Kidney epithelial cell (primary cell): ENCODE results near the gene JARID2. TPM values are rescaled to one million over a fixed set of nuclear protein-coding genes. Genes with fewer than 3 reads are reported as not detected.

ENCODE experiments used
- DNase-seq: peaks from one replicate; pipeline ENCODE4 v3.0.0-alpha.2; 2010; ENCODE audit warnings: low read depth
- H3K27me3 ChIP-seq: 2 replicates; pipeline ENCODE4 v1.6.0; 2011; ENCODE audit warnings: low read length; ENCODE audit not compliant: control insufficient read depth, insufficient read depth
- H3K36me3 ChIP-seq: 2 replicates; pipeline ENCODE4 v1.5.1; 2011; ENCODE audit warnings: low read length; ENCODE audit not compliant: control insufficient read depth, insufficient read depth
- H3K4me3 ChIP-seq: 2 replicates; pipeline ENCODE4 v1.5.1; 2011; ENCODE audit warnings: low read depth, mild to moderate bottlenecking, control low read depth, low read length
- CTCF ChIP-seq: IDR thresholded peaks from 2 replicates; pipeline ENCODE4 v1.5.1; 2011; ENCODE audit warnings: mild to moderate bottlenecking, moderate library complexity, low read length, control low read depth, inconsistent platforms; ENCODE audit not compliant: insufficient read depth, poor library complexity, severe bottlenecking
- total RNA-seq: library from RNA; depleted of rRNA; stranded (reverse); fragments of >200 nt; gene quantifications from 2 replicates; pipeline ENCODE4 v1.2.3, GENCODE V29; 2015

Gene JARID2
- total RNA-seq, 1 donor from 2014 or later, result 15.2 TPM

GRCh38 chr6:15516378-15516777 lies 270.5 kb downstream of the JARID2 start:
- Histone ChIP-seq H3K36me3 (peaks cover under 1% of the 10 kb centered on the region), H3K27me3 (no peaks in the 10 kb centered on the region), H3K4me3 (no peak overlapping the region)
- no peak for TF ChIP-seq CTCF
- DNase-seq, result no peak

GRCh38 chr6:15516923-15517560 lies 271.2 kb downstream of the JARID2 start:
- no peaks in the 10 kb centered on the region for H3K36me3 ChIP-seq

DNA sequence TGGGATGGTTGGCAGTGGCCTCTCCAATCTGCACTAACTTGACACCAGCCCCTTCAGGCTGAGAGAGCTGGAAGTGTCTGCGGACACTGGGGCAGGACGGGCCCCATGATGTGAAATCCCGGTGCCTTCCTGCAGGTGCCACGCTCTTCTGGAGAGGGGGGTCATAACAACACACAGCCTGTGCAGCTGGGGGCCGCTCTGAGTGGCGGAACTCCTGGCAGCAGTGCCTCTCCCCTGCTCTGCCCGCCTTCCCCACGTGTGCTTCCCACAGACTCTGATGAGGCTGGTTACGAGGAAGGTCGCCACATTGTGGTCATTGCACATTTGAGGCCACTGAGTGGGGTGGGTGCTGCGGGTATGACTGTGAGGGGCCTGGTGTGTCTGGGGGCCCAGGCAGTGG lies 271.7 kb downstream of the JARID2 start:
- no peak for TF ChIP-seq CTCF
- H3K36me3 ChIP-seq, result no peaks in the 10 kb centered on the region
- DNase-seq, result no peak

More at GRCh38 chr6:15516923-15517560, 271.2 kb downstream of the JARID2 start:
- no peak for TF ChIP-seq CTCF
- Histone ChIP-seq H3K27me3 (no peaks in the 10 kb centered on the region), H3K4me3 (no peak overlapping the region)
- no peak for DNase-seq

GRCh38 chr6:15518057-15518456 lies 272.2 kb downstream of the JARID2 start:
- H3K27me3 ChIP-seq, result no peaks in the 10 kb centered on the region
- no peaks in the 10 kb centered on the region for H3K36me3 ChIP-seq
- H3K4me3 ChIP-seq, result no peak overlapping the region
- DNase-seq, result no peak
- TF ChIP-seq CTCF, result no peak

More for the DNA sequence above, 271.7 kb downstream of the JARID2 start:
- Histone ChIP-seq H3K4me3 (no peak overlapping the region), H3K27me3 (no peaks in the 10 kb centered on the region)

DNA sequence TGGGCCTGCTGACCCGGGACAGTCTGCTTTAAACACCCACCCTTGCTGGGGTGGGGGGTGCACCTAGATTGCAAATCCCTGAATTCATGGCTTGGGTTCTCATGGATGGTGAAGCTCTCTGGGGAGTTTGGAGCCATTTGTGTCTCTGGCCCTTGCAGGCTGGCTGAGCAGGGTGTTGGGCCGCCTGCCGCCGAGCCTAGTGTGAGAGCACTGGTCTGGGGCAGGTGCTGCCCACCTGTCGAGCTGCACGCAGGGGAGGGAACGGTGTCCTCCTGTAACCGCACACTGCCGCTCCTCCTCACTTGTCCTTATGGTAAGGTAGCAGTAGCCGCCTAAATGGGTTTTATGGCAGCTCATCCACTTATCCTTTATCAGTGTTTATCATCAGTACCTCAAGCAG lies 273.0 kb downstream of the JARID2 start:
- Histone ChIP-seq H3K27me3 (no peaks in the 10 kb centered on the region), H3K4me3 (no peak overlapping the region), H3K36me3 (no peaks in the 10 kb centered on the region)
- TF ChIP-seq CTCF, result no peak
- no peak for DNase-seq

- Histone ChIP-seq H3K4me3 (no peak overlapping the region), H3K36me3 (no peaks in the 10 kb centered on the region), H3K27me3 (no peaks in the 10 kb centered on the region)
- no peak for DNase-seq
- TF ChIP-seq CTCF, result no peak
These were observed 273.8 kb downstream of the JARID2 start for GRCh38 chr6:15519681-15520080.
